Measurements from ENCODE around the gene NAIF1.
"Not testable (repeated sequence)": the region's sequence is repeated elsewhere in the genome, so short reads cannot be mapped to it uniquely, and the experiment has no call there.

Gene NAIF1

GRCh38 chr9:128114326-128115186 is 47.4 kb upstream of the NAIF1 start:
- Histone ChIP-seq H3K23ac (ENCODE audit: low read depth, low read length, poor library complexity) (peak overlapping the region; percentile 32), H3K9me3 (replicated peaks in 1 of 2; ENCODE audit: control insufficient read depth in 2 of 2, insufficient read depth in 1 of 2, low read depth in 1 of 2, low read length in 2 of 2) (no peaks in the 10 kb centered on the region), H2BK120ac (ENCODE audit: low read depth, low read length) (no peak overlapping the region), H3K27me3 (ENCODE audit: control insufficient read depth in 3 of 3, insufficient read depth in 3 of 3, low read depth in 1 of 3, low read length in 3 of 3) (no peaks in the 10 kb centered on the region), H3K14ac (ENCODE audit: low read length) (no peak overlapping the region), H3K27ac (replicated peaks; ENCODE audit: low read length) (no peak overlapping the region), H3K4ac (ENCODE audit: low read length) (no peak overlapping the region), H3K36me3 (replicated peaks in 1 of 2; ENCODE audit: control insufficient read depth in 2 of 2, insufficient read depth in 2 of 2, low read length in 2 of 2) (peaks cover 5 to 7% of the 10 kb centered on the region in 2 donors), H3K9ac (ENCODE audit: low read depth, low read length, poor library complexity) (no peak overlapping the region), H2AFZ (ENCODE audit: low read length) (no peak overlapping the region), H4K91ac (ENCODE audit: low read depth, low read length, poor library complexity) (no peak overlapping the region), H2AK5ac (ENCODE audit: low read depth, low read length) (peak overlapping the region; percentile 10), H3K4me2 (ENCODE audit: insufficient read depth, low read length, poor library complexity, severe bottlenecking) (no peak overlapping the region), H2BK5ac (ENCODE audit: low read length) (no peak overlapping the region), H3K18ac (ENCODE audit: low read length) (no peak overlapping the region), H3K79me1 (ENCODE audit: low read depth, low read length) (no peaks in the 10 kb centered on the region), H2BK12ac (ENCODE audit: low read length) (no peak overlapping the region), H3K4me1 (ENCODE audit: control insufficient read depth in 2 of 2, insufficient read depth in 1 of 2, low read depth in 1 of 2, low read length in 2 of 2) (peaks cover 4 to 7% of the 10 kb centered on the region in 2 donors), H3K4me3 (ENCODE audit: low read length in 2 of 2) (peak overlapping the region in 1 of 2 donors; percentile 12), H2BK15ac (ENCODE audit: low read length) (no peak overlapping the region), H4K8ac (ENCODE audit: low read depth, low read length) (no peak overlapping the region)
- DNase-seq (ENCODE audit: low spot score), result no peak
- no CpG with 5 or more reads among the region's 29 CpGs for WGBS, 2 donors (ENCODE audit: extremely low coverage in 2 of 2, insufficient read length in 2 of 2, insufficient replicate concordance in 1 of 2)

- Histone ChIP-seq H3K27ac (replicated peaks; ENCODE audit: low read length) (no peak overlapping the region), H3K9ac (ENCODE audit: low read depth, low read length, poor library complexity) (no peak overlapping the region), H3K14ac (ENCODE audit: low read length) (no peak overlapping the region), H3K23ac (ENCODE audit: low read depth, low read length, poor library complexity) (no peak overlapping the region), H3K27me3 (ENCODE audit: control insufficient read depth in 3 of 3, insufficient read depth in 3 of 3, low read depth in 1 of 3, low read length in 3 of 3) (no peaks in the 10 kb centered on the region), H2BK5ac (ENCODE audit: low read length) (no peak overlapping the region), H4K8ac (ENCODE audit: low read depth, low read length) (no peak overlapping the region), H3K4me2 (ENCODE audit: insufficient read depth, low read length, poor library complexity, severe bottlenecking) (no peak overlapping the region), H3K79me1 (ENCODE audit: low read depth, low read length) (no peaks in the 10 kb centered on the region), H2AK5ac (ENCODE audit: low read depth, low read length) (peak overlapping the region; percentile 10), H3K18ac (ENCODE audit: low read length) (no peak overlapping the region), H2BK15ac (ENCODE audit: low read length) (no peak overlapping the region), H3K9me3 (replicated peaks in 1 of 2; ENCODE audit: control insufficient read depth in 2 of 2, insufficient read depth in 1 of 2, low read depth in 1 of 2, low read length in 2 of 2) (no peaks in the 10 kb centered on the region), H2BK120ac (ENCODE audit: low read depth, low read length) (no peak overlapping the region), H3K4ac (ENCODE audit: low read length) (no peak overlapping the region), H2AFZ (ENCODE audit: low read length) (no peak overlapping the region), H4K91ac (ENCODE audit: low read depth, low read length, poor library complexity) (no peak overlapping the region), H3K4me3 (ENCODE audit: low read length in 2 of 2) (no peak overlapping the region), H3K36me3 (replicated peaks in 1 of 2; ENCODE audit: control insufficient read depth in 2 of 2, insufficient read depth in 2 of 2, low read length in 2 of 2) (peaks cover 7 to 14% of the 10 kb centered on the region in 2 donors), H3K4me1 (ENCODE audit: control insufficient read depth in 2 of 2, insufficient read depth in 1 of 2, low read depth in 1 of 2, low read length in 2 of 2) (peaks cover 4 to 7% of the 10 kb centered on the region in 2 donors), H2BK12ac (ENCODE audit: low read length) (no peak overlapping the region)
- WGBS, 2 donors (ENCODE audit: extremely low coverage in 2 of 2, insufficient read length in 2 of 2, insufficient replicate concordance in 1 of 2), result no CpG with 5 or more reads among the region's 12 CpGs
- DNase-seq (ENCODE audit: low spot score), result no peak
These were observed 46.6 kb upstream of the NAIF1 start for GRCh38 chr9:128113526-128114325.

GRCh38 chr9:128111726-128112125 is 44.6 kb upstream of the NAIF1 start:
- H3K27me3 ChIP-seq (ENCODE audit: control insufficient read depth in 3 of 3, insufficient read depth in 3 of 3, low read depth in 1 of 3, low read length in 3 of 3); H3K14ac ChIP-seq (ENCODE audit: low read length); H2AK5ac ChIP-seq (ENCODE audit: low read depth, low read length); H3K79me1 ChIP-seq (ENCODE audit: low read depth, low read length); H3K4ac ChIP-seq (ENCODE audit: low read length); H3K18ac ChIP-seq (ENCODE audit: low read length); H3K4me3 ChIP-seq (ENCODE audit: low read length in 2 of 2); H3K23ac ChIP-seq (ENCODE audit: low read depth, low read length, poor library complexity); H2BK120ac ChIP-seq (ENCODE audit: low read depth, low read length); H2BK12ac ChIP-seq (ENCODE audit: low read length); H3K4me1 ChIP-seq (ENCODE audit: control insufficient read depth in 2 of 2, insufficient read depth in 1 of 2, low read depth in 1 of 2, low read length in 2 of 2); H2BK15ac ChIP-seq (ENCODE audit: low read length); H4K8ac ChIP-seq (ENCODE audit: low read depth, low read length); H2AFZ ChIP-seq (ENCODE audit: low read length); H2BK5ac ChIP-seq (ENCODE audit: low read length); H3K27ac ChIP-seq (replicated peaks; ENCODE audit: low read length); H3K9ac ChIP-seq (ENCODE audit: low read depth, low read length, poor library complexity); H4K91ac ChIP-seq (ENCODE audit: low read depth, low read length, poor library complexity); H3K9me3 ChIP-seq (replicated peaks in 1 of 2; ENCODE audit: control insufficient read depth in 2 of 2, insufficient read depth in 1 of 2, low read depth in 1 of 2, low read length in 2 of 2); DNase-seq (ENCODE audit: low spot score); H3K4me2 ChIP-seq (ENCODE audit: insufficient read depth, low read length, poor library complexity, severe bottlenecking): not testable (repeated sequence)
- peaks cover 25 to 34% of the 10 kb centered on the region in 2 donors for H3K36me3 ChIP-seq (replicated peaks in 1 of 2; ENCODE audit: control insufficient read depth in 2 of 2, insufficient read depth in 2 of 2, low read length in 2 of 2)
- WGBS, 2 donors (ENCODE audit: extremely low coverage in 2 of 2, insufficient read length in 2 of 2, insufficient replicate concordance in 1 of 2), result no CpG with 5 or more reads among the region's 12 CpGs

Measured in neuronal stem cell (in vitro differentiated cells).